Ovary (tissue), 9 donors: ENCODE data around the gene SH2D7. TPM values are rescaled to one million over a fixed set of nuclear protein-coding genes. Genes with fewer than 3 reads are reported as not detected.
A peak's percentile ranks its signal among the peaks of the same experiment; 100 is the strongest.

Experiments used
- DNase-seq, 5 donors: peaks; one replicate each; pipeline ENCODE4 v3.0.0-alpha.2; 2019 to 2020
- H3K27ac ChIP-seq, 2 donors: fragments of 200-600 bp; one replicate each; pipeline versions ENCODE4 v1.5.1 to v1.8.0; 2019 to 2022
- H3K27me3 ChIP-seq: fragments of 200-600 bp; one replicate; pipeline ENCODE4 v1.8.0; 2022
- H3K36me3 ChIP-seq: fragments of 200-600 bp; sonication (generic); one replicate; pipeline ENCODE4 v1.5.1; 2019
- H3K4me1 ChIP-seq: one replicate; pipeline ENCODE4 v1.8.1; 2013; ENCODE audit warnings: mild to moderate bottlenecking, moderate library complexity; ENCODE audit not compliant: insufficient read depth
- H3K4me3 ChIP-seq: fragments of 200-600 bp; sonication (generic); one replicate; pipeline ENCODE4 v1.5.1; 2017
- H3K9me3 ChIP-seq, 2 donors: fragments of 200-600 bp in 1 of 2; sonication (generic) in 1 of 2; one replicate each; pipeline versions ENCODE4 v1.5.1 to v1.8.1; 2013 to 2019; ENCODE audit warnings: mild to moderate bottlenecking in 1 of 2, moderate library complexity in 1 of 2
- EP300 ChIP-seq: sonication (generic); formaldehyde crosslinking; IDR thresholded peaks from one replicate; pipeline ENCODE4 v1.6.1; 2017; ENCODE audit warnings: antibody characterized with exemption
- POLR2A ChIP-seq: fragments of 450-650 bp; IDR thresholded peaks from one replicate; pipeline ENCODE4 v1.6.1; 2017; ENCODE audit warnings: antibody characterized with exemption, mild to moderate bottlenecking, moderate library complexity
- WGBS, 3 donors: extraction: QIAGEN DNeasy Blood & Tissue Kit in 1 of 3; methylation state at CpG; one replicate each; pipeline versions ENCODE4 v1.1.5 to v1.1.7; 2013 to 2017; 5-methylcytosine and 5-hydroxymethylcytosine counted together
- intact Hi-C, 4 donors: fragments of 100-400 bp; cut with DNase I; formaldehyde crosslinking; loops; one replicate each; pipeline versions ENCODE4 v1.11.0 to v1.15.1; 2022 to 2023
- polyA plus RNA-seq, 2 donors: library from polyadenylated mRNA; stranded (reverse); fragments of 200-250 nt in 1 of 2; fragments of 350-450 nt in 1 of 2; fragmentation: Illumina TruSeq in 1 of 2; extraction: RNeasy Lipid Tissue Mini Kit (QIAGEN cat#74804) in 1 of 2; gene quantifications; one replicate each; pipeline ENCODE4 v1.2.3, GENCODE V29; 2013 to 2014
- total RNA-seq, 7 donors: library from RNA; depleted of rRNA in 2 of 7; stranded (reverse); fragments of >200 nt in 2 of 7; fragmentation: NEBNext Ultra II Directional in 3 of 7; extraction: Animal tissue kit (Norgen Biotek cat#: 25700) in 3 of 7; gene quantifications; one replicate each; pipeline versions ENCODE4 v1.1.0 to v1.2.4, GENCODE V29; 2016 to 2023
- TF ChIP-seq, protein P1 (sequence below), 3 donors: fragments of 450-650 bp in 2 of 3; fragments of 200-600 bp in 1 of 3; IDR thresholded peaks; one replicate each; pipeline versions ENCODE4 v1.5.1 to v1.8.0; 2016 to 2022; ENCODE audit warnings: antibody characterized with exemption in 3 of 3, mild to moderate bottlenecking in 1 of 3
- donor health status: DM: no; HTN: no; CAD: no; lungs with moderate emphysema.
- donor health status: DM: no; HTN: no; CAD: no.
- donor health status: Bipolar disorder and iron deficiency.
- donor health status: DM: yes; HTN: yes; CAD: no.
- donor health status: DM: no; HTN: no; CAD: no.
- donor health status: DM: yes; HTN: yes; CAD: no.

Gene SH2D7
- total and polyA plus RNA-seq, 9 donors, result not detected

GRCh38 chr15:78058401-78058935 lies 33.9 kb upstream of the SH2D7 start:
- intact Hi-C loops, result no loop called here
- Histone ChIP-seq H3K4me3 (no peak overlapping the region), H3K36me3 (no peaks in the 10 kb centered on the region), H3K27me3 (no peaks in the 10 kb centered on the region), H3K9me3 (no peaks in the 10 kb centered on the region), H3K27ac (peak overlapping the region in 1 of 2 donors; percentile 54), H3K4me1 (peaks cover 39% of the 10 kb centered on the region)
- DNase-seq, result no peak
- WGBS, 3 donors, result 84 to 99% (median 93%) methylated on average over 10 of the region's 10 CpGs
- TF ChIP-seq EP300 (no peak), POLR2A (no peak)
- TF ChIP-seq, protein P1, sequence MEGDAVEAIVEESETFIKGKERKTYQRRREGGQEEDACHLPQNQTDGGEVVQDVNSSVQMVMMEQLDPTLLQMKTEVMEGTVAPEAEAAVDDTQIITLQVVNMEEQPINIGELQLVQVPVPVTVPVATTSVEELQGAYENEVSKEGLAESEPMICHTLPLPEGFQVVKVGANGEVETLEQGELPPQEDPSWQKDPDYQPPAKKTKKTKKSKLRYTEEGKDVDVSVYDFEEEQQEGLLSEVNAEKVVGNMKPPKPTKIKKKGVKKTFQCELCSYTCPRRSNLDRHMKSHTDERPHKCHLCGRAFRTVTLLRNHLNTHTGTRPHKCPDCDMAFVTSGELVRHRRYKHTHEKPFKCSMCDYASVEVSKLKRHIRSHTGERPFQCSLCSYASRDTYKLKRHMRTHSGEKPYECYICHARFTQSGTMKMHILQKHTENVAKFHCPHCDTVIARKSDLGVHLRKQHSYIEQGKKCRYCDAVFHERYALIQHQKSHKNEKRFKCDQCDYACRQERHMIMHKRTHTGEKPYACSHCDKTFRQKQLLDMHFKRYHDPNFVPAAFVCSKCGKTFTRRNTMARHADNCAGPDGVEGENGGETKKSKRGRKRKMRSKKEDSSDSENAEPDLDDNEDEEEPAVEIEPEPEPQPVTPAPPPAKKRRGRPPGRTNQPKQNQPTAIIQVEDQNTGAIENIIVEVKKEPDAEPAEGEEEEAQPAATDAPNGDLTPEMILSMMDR (IDR thresholded peaks at IDR 0.05), result no peak

DNA sequence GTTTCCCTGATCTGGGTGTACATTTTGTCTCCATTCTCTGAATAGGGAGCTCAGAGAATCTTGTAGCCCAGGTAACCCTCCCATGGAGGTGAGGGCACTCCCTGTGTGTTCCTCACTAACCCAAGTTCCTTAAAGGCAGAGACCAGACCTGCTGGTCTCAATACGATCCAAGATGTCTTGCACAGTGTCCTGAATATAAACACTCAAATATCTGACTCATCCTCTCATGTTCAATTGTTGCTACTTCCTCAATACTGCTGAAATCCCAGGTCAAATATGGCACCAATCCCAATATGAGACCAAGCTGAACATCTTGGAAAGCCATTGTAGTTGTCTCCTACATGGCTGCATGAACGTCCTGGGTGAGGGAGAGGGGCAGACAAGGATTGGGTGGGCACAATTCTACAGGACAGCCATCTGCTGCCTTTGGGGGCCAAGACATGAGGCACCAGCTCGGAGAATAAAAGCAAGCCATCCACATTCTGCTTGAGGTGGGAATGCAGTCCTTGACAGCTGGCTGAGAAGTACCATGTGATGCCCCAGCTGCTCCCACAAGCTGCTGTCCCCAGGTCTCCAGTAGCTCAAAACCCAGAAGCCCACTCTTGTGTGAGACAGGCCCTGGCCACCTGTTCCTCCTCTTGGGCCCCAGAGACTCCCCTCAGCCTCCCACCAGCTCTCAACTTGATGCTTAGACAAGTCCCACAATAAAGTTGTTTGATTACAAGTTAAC lies 33.1 kb upstream of the SH2D7 start:
- Histone ChIP-seq H3K4me3 (no peak overlapping the region), H3K27ac (peak overlapping the region; percentile 5 to 62), H3K4me1 (peaks cover 46% of the 10 kb centered on the region), H3K27me3 (no peaks in the 10 kb centered on the region), H3K9me3 (no peaks in the 10 kb centered on the region), H3K36me3 (no peaks in the 10 kb centered on the region)
- 74 to 93% (median 86%) methylated on average over 3 of the region's 3 CpGs for WGBS, 3 donors
- TF ChIP-seq, protein P1 (IDR thresholded peaks at IDR 0.05), result no peak
- TF ChIP-seq POLR2A (no peak), EP300 (no peak)
- DNase-seq, result no peak
- intact Hi-C loops, result no loop called here

DNA sequence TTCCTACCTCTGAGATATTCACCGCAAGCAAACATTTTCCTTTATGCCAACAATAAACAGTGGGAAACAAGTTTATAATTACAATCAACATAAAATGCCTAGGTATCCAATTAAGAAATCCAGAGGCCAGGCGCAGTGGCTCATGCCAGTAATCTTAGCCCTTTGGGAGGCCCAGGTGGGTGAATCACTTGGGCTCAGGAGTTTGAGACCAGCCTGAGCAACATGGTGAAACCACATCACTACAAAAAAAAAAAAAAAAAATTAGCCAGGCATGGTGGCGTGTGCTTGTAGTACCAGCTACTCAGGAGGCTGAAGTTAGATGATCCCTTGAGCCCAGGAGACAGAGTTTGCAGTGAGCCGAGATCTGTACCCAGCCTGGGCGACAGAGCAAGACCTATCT lies 32.1 kb upstream of the SH2D7 start:
- Histone ChIP-seq H3K4me3 (no peak overlapping the region), H3K27ac (peak overlapping the region; percentile 34 to 62), H3K27me3 (no peaks in the 10 kb centered on the region), H3K9me3 (no peaks in the 10 kb centered on the region), H3K4me1 (peaks cover 48% of the 10 kb centered on the region), H3K36me3 (no peaks in the 10 kb centered on the region)
- no peak for DNase-seq
- 89 to 95% (median 92%) methylated on average over 5 of the region's 5 CpGs for WGBS, 3 donors
- intact Hi-C loops, result no loop called here
- TF ChIP-seq, protein P1 (IDR thresholded peaks at IDR 0.05), result no peak
- TF ChIP-seq POLR2A (no peak), EP300 (no peak)

- peak overlapping the region; percentile 15 for H3K4me3 ChIP-seq
- no peaks in the 10 kb centered on the region for H3K36me3 ChIP-seq
- peaks cover 49% of the 10 kb centered on the region for H3K4me1 ChIP-seq
- peak overlapping the region in 1 of 2 donors; percentile 95 for H3K27ac ChIP-seq
- TF ChIP-seq EP300, result no peak
- TF ChIP-seq POLR2A, result no peak
- TF ChIP-seq, protein P1 (IDR thresholded peaks at IDR 0.05), result no peak
- intact Hi-C loops, result no loop called here
- 1 to 4% (median 2%) methylated on average over 6 of the region's 6 CpGs for WGBS, 3 donors
- no peaks in the 10 kb centered on the region for H3K9me3 ChIP-seq
- DNase-seq, result no peak
- no peaks in the 10 kb centered on the region for H3K27me3 ChIP-seq
Observed at GRCh38 chr15:78061963-78062427, 30.4 kb upstream of the SH2D7 start.
